HG03045 (cell line): ENCODE results near the gene MAFF.
"Not testable (repeated sequence)": the region's sequence is repeated elsewhere in the genome, so short reads cannot be mapped to it uniquely, and the experiment has no call there.

ENCODE experiments used
- ATAC-seq: cut with Tn5 transposase; IDR thresholded peaks from one replicate; pipeline ENCODE4 v1.9.1; 2021; ENCODE audit warnings: mild to moderate bottlenecking, moderate library complexity; ENCODE audit not compliant: unreplicated experiment

Gene MAFF

DNA sequence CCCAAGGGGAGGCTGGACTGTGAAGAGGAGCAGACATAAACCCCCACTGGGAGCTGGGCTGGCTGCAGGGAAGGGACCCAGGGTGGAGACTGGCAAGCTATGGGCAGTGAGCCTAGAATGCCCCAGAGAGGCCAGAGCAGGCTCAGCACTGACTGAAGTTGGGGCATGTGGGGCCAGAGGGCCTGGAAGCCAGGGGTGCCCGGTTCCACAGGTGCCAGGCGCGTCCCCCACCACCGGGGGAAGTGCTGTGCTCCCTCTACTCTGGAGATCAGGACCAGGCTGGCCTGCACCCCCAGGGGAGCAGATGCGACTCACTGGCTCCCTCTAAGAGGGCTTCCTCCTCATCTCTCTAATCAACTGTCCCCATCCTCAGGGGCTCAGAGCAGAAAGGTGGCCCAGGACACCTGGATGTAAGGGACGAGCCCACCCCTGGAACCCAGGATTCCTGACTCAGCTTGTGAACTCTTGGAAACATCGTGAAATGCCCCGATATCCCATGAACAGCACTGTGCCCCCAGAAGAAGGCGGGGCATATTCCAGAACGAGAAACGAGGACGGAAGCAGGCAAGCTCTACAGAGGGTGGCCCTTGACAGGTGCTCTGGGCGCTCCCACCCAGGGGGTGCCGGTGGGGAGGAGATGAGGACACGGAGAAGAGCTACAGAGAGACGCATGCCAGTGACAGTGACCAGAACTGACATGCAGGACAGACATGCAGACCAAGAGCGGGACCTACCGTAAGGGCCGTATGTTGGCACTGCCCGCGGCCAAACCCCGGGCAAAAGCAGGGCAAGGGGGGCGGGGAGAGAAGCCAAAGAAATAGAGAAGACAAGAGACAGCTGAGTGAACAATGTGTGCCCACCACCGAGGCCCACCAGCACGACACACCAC lies 20.4 kb downstream of the MAFF start:
- ATAC-seq, result no peak

DNA sequence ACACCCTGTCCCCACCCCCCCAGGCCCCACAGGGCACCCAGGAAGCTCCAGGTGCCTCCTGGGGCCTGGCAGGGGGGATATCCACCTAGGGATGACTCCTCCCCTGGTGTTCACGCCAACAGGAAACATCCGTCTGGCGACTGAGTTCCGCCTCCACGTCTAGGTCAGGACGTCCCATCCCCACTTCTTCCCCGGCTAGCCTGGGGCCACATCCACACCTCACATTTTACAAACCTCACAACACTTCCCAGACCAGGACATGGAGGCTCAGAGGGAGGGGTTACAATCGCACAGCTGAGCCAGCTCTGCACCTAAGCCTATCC lies 21.0 kb downstream of the MAFF start:
- ATAC-seq, result no peak

DNA sequence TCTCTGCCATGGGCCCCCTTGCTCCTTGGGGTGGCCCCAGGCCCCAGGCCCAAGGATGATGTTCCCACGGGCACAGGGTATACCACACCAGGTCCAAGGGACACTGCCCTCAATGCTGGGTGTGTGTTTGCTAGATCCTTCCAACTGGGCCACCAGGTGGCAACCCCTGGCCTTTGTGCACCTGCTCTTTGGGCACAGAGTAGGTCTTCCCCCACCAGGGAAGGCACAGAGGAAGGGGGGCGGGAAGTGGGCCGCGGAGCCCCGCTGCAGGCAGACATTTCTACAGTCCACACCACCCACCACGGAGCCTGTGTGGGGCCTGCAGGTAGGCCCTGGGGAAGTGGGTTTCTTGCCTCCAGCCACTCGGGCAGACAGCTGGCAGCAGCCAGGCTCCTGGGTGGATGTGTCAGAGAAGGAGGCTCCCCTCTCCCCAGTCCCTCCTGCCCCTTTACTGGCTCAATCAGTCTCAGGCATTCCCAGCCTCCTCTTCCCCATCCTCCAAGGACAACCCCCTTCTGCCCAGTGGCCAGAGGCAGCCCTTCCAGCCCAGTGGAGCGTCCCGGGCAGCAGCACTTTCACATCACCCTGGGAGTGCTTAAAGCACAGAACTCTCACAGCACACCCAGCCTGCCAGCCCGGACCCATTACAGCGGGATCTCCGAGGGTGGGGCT lies 21.6 kb downstream of the MAFF start:
- no peak for ATAC-seq

DNA sequence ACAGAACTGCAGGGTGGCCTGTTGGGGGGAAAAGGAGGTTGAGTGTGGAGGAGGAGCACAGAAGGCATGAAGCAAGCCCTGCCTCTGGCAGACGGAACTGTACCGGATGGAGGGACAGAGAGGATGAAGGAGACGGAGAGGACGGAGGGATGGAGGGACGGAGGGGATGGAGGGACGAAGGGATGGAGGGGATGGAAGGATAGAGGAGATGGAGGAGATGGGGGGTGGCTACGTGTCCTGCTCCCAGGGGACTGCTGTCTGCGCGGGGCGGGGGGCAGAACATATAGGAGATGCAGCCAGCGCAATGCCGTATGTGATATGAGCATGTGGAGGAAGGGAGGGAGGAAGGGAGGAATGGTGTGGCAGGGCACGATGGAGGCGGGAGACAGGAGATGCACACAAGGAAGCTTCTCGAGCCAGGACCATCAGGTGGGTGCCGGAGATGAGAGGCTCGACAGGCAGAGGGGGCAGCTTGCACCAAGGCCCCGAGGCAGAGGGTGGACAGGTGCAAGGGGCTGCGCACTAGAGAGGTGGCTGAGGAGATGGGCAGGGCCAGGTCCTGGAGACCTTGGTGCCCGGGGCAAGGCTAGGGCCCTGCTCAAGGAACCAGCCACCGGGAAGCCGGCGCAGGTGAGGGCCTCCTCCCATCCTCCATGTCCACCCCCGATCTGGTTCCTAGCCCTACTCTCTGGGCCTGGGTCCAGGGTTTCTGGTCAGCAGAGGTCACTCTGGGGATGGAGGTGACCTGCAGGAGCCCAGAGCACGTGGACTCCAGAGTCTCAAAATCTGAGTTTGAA lies 25.3 kb downstream of the MAFF start:
- no peak for ATAC-seq

DNA sequence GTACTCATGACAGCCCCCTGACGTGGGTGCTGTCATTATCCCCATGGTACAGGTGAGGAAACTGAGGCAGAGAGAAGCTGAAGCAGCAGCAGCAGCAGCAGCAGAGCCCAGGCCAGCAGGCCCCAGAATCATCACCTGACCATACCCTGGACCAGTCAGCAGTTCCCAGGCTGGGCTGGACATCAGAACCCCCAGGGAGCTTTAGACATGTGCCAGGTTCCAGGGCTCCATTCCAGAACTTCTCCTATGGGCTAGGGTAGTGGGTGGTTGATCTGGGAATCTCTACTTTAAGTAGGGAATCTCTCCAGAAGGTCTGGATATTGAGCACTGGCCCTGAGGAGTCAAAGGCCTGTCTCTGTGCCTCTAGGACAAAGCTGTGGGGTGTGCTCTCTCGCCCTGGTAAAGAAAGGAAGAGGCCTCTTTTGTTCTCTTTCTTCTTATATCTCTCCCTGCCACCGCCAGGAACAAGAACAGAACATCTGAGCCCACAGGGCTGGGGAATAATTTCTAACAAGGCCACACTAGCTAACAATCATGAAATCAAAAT lies 26.6 kb downstream of the MAFF start:
- no peak for ATAC-seq

DNA sequence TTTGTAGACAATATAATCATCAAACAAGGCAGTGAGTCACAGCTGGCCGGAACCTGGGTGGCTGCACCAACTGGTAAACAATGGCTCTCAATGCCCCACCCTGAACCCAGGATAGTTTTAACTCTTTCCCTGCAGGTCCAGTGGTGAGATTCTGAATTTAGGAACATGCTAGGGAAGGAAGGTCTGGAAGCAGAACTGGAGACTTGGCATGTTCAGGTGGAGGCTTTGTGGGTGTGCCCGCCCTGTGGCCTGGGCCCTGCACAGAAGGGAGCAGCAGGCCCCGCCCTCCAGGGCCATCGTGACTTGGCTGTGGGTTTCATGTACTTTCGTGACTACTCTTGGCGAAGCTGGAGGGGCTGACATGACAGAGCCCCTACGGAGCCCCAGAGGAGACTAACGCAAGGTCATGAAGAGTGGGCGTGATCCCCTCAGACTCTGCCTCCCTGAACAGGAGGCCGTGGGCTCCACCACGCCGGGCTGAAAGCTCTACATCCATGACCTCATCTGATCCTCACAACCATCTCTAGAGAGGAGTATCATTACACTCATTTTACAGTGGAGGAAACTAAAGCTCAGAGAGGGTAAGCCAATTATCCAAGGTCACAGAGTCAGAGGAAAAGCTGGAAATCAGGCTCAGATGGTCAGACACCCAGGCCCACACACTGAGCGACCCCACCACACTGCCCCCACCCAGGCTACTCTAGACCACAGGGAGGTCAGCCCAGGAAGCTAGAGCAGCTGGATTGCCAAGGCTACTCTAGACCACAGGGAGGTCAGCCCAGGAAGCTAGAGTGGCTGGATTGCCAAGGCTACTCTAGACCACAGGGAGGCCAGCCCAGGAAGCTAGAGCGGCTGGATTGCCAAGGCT lies 27.3 kb downstream of the MAFF start:
- no peak for ATAC-seq

DNA sequence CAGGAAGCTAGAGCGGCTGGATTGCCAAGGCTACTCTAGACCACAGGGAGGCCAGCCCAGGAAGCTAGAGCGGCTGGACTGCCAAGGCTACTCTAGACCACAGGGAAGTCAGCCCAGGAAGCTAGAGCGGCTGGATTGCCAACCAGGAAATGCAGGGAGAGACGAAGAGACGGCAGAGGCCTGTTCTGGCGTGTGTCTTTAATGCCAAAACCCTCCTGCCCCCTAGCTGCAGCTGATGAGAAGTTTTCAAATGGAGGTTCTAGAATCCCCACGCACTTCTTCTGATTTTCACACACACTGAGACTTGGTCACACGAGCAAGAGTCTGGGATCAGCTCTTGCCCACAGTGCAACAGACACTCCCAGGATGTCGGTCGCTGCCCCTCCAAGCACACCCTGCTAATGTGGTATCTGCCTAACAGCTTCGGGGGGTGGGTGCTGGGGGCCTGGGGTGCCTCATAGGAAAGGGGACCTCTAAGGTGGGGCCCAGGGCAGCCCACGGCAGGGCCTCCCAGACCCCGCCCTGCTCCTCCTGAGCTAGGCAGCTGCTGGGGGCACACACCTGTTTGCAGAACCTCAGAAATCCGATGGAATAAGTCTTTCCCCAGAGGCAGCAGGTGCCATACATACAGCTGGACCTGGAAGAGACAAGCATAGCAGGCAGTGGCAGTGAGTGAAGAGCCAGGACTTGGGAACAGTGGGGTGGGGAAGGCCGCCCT lies 28.5 kb downstream of the MAFF start:
- ATAC-seq, result no peak

DNA sequence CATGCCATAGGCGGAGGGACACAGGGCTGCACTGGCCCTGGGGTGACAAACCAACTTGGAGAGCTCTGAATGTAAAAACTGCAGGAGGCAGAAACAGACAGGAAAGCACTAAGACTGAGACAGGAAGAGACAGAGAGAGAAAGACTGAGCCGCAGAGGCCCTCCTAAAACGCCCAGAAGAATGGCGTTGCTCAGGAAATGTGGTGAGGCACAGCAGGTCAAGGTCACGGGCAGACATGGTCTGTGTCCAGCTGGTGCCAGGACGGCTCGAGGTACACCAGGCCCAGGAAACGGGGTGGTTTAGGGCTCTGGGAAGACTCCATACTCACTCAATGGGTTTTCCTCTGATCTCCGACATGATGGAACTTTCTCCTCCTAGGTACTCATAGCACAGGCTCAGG lies 29.1 kb downstream of the MAFF start:
- no peak for ATAC-seq

DNA sequence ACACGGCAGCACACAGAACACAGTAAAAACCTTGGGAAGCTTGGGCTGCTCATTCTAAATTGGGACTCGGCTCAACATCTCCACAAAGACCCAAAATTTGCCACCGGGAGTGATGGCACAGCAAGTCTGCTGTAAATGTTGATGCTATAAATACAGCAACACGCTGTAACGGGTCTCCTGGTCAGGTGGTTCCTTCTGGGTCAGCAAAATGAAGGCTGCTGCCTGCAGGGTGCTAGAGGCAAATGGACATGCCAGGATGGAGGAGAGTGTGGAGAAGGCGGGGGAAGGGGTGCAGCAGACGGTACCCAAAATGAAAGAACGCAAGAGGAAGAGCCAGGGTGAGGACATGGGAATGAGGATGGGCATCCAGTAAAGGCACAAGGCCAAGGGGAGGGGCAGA lies 30.4 kb downstream of the MAFF start:
- no peak for ATAC-seq

DNA sequence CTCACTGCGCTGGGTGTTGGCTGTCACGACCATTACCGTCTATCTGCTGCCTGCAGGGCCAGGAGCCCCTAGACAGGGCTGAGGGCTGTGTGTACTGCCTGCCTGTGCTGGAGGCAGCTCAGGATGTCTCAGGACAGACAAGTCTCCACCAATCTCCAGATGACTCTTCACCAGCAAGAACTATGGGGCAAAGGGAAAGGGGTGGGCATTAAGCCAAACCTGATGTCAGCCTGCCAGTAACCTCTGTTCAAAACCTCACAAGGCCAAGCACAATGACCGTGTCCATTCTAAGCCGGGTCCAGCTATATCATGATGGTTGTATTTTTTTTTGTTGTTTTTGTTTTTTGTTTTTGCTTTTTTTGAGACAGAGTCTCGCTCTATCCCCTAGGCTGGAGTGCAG lies 31.6 kb downstream of the MAFF start:
- ATAC-seq, result no peak

DNA sequence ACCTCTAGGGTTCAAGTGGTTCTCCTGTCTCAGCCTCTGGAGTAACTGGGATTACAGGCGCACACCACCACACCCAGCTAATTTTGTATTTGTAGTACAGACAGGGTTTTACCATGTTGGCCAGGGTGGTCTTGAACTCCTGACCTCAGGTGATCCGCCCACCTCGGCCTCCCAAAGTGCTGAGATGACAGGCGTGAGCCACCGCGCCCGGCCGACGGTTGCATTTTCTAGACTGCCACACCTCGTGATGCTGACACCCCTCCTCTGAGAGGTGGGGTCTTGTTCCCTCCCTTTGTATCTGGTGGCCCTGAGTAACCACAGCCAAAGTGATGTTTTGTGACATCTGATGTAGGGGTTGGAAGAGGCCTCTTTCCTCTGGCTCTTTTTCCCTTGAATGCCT lies 32.1 kb downstream of the MAFF start:
- not testable (repeated sequence) for ATAC-seq

DNA sequence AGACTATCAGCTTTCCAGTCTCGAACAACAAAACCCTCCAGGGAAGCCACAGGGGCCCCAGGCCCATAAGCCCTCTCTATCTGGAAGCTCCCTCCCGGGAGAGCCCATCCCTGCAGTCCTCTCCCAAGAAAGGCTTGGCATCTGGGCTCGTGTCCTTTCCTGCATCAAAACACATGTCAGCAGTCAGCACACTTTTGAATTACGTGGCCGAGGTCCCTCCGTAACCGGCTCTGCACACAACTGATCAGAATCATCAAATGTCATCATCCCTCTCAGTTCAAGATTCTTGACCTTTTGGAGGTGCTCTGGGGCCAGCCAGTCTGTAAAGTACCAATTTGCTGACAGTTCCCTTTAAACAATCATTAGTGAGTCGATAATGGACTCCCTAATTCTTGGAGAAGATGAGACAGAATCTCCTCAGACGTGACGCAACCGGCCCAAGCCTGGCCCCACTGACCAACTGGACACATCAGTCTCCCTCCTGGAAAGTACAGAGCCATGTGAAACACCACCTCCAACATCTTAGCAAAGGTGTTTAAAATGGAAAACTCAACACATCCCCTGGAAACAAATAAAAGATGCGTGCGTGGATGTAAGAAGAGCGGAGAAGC lies 33.6 kb downstream of the MAFF start:
- ATAC-seq, result no peak

DNA sequence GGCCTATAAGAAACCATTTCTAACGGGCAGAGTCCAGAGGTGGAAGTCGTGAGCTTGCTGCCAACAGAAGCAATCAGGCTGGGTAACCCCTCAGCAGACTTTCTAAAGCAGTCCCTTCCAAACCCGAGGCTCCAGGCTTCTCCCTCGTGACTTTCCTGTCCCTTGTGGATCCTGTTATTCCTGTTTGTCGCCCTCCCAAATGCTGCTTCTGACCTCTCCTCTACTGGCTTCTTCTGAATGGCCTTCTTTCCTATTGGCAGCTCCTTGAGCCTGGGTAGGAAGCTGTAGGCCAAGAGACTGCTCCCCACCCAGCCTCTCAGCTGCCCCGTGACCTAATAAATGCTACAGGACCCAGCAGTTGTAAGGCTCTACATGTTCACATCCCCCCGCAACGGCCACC lies 35.0 kb downstream of the MAFF start:
- no peak for ATAC-seq

DNA sequence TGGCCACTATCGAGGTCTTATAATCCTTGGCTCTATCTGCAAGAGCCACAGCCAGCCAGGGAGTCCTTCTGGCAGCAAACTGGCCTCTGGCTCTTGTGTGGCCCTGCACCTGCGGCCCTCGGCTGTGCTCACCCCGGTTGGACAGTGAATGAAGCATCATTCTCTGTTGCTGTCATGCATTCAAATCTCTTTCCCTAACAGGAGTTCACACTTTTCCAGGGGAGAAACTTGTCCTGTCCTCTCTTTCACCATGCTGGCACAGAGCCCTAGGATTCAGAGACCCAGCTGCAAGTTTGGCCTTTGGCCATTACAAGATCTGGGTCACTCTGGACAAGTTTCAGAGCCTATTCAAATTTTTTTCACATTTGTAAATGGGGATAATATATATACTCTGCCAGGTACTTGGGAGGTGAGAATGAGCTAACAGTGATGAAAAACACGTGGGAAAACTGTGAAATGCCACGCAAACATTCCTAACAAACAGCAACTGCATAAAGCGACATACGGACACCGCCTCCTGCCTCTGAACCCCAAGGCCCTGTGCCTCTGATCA lies 36.8 kb downstream of the MAFF start:
- no peak for ATAC-seq

DNA sequence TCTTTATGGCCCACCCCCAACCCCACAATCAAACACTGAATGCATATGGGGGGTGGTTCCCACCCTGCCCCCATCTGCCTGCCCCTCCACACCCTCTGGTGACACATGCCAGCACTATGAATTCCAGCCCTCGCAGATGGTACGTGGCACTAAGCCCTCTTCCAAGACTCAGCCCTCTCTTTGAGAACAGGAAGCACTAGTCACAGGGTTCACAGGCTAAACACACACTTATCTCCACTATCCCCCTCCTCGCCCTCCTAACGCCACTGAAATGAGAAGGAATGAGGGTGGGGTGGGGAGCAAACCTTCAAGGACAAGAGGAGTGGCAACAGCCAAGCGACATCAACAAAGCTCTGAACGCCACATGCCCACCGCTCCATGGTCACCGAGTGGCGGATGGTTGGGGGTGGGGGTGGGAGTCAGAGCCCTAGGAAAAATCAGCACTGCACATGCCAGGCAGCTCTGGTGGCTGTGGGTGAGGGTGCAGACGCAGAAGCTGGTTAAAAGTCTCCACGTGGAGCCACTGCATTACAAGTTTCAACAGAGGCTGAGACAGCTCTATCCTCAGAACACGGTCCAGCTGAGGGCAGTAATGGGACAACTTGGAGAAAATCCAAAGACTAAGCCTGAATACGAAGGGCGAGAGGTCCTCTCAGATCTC lies 37.4 kb downstream of the MAFF start:
- no peak for ATAC-seq

DNA sequence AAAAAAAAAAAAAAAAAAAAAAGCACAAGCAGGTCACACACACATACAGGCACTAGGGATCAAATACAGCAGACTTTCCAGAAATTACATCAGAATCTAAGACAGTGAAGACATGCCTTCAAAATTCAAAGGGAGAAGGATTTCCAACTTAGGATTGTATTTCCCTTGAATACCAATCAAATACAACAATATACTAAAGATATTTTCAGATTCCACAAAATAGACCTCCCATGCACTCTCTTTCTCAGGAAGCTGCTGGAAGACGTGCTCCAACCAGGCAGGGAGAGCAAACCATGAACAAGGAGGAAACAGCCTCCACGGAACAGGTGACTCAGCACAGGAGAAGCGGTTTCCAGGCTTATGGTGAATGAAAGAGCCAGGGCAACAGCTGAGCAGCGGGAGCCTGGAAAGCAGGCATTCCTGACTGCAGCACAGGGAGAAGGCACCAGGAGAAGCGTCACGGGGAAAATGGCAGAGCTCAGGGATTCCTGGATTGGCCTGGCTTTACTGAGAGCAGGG lies 39.0 kb downstream of the MAFF start:
- no peak for ATAC-seq

DNA sequence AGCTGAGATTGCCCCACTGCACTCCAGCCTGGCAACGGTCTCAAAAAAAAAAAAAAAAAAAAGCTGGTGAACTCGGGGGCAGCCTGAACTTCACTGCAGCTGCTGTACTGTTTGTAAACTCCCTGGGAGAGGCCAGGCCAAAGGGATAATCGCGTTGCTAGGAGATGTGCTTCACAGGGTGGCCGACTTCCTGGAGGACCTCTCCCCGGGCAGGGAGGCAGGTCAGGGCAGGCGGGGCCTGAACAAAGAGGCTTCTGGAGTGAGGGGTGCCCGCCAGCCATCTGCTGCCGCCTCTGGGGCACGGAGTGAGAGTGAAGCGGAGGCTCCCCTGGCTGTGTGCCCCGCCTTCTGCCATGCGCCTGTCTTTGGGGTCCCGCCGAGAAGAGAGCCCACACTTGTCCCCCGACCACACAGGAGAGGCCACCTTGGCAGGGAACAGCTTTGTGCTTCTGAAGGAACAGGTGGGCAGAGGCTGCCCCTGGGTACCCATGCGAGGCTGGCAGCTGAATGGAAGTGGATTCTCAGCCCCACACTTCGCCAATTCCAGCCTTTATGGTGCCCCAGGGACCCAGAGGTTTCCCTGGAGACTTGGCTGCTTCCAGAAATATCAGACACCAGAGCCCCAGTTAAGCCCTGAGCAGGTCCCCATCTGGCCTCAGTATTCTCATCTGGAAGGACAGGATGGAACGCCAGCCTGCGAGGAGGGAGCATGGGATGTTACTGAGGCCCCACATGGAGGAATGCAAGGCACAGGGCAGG lies 41.4 kb downstream of the MAFF start:
- no peak for ATAC-seq

DNA sequence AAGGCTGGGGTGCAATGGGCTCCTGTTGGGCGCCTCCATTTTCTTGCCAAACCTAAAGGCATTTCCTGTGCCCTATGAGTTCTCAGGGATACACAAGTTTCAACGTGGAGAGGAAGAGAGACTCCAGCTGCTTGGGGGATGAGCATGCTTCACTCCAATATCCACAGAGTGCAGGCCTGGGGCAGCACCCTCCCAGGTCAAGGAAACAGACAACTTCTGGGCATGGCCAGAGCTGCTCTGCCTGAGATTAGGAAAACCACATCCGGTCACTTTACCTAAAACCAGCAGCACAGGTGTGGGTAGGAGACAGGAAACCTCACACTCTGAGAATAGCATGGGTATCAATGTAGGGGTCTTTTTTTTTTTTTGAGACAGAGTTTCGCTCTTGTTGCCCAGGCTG lies 42.3 kb downstream of the MAFF start:
- no peak for ATAC-seq
